ENCODE measurements around the gene ADGRB2.

DNA sequence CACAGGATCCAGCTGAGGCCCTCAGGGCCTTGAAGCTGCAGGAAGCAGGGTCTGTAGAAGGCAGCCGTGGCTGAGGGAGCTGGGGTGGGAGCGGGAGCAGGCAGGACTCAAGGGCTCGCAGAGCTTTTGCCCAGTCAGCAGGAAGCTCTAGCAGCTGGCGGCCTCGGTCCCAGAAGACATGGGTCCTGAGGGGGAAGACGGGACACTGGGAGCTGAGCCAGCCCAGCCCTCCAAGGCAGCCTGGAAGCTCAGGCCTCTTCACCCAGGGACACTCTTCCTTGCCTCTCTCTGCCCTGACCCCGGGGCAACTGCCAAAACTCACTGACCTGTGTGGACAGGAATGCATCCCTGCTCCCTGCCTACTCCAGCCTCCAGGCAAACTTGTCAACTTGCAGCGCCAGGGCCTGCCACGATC, 8.9 kb downstream of the ADGRB2 start:
- no peak for TF ChIP-seq POLR2A (IDR thresholded peaks at IDR 0.05)
- TF ChIP-seq, protein P1, sequence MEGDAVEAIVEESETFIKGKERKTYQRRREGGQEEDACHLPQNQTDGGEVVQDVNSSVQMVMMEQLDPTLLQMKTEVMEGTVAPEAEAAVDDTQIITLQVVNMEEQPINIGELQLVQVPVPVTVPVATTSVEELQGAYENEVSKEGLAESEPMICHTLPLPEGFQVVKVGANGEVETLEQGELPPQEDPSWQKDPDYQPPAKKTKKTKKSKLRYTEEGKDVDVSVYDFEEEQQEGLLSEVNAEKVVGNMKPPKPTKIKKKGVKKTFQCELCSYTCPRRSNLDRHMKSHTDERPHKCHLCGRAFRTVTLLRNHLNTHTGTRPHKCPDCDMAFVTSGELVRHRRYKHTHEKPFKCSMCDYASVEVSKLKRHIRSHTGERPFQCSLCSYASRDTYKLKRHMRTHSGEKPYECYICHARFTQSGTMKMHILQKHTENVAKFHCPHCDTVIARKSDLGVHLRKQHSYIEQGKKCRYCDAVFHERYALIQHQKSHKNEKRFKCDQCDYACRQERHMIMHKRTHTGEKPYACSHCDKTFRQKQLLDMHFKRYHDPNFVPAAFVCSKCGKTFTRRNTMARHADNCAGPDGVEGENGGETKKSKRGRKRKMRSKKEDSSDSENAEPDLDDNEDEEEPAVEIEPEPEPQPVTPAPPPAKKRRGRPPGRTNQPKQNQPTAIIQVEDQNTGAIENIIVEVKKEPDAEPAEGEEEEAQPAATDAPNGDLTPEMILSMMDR (IDR thresholded peaks at IDR 0.05), result no peak
